ENCODE measurements around the gene NINJ1.

GRCh38 chr9:93077811-93078210 is 56.2 kb downstream of the NINJ1 start:
- TF ChIP-seq YY1 (IDR thresholded peaks at IDR 0.05; ENCODE audit: low read depth, low read length) (no peak), CHD1 (IDR thresholded peaks at IDR 0.05; ENCODE audit: low read depth, low read length) (no peak), CTCF (IDR thresholded peaks at IDR 0.05; ENCODE audit: control extremely low read depth in 1 of 3, insufficient read depth in 1 of 3, low read depth in 1 of 3, low read length in 3 of 3) (no peak), TBP (IDR thresholded peaks at IDR 0.05; ENCODE audit: low read depth, low read length) (no peak), EP300 (IDR thresholded peaks at IDR 0.05; ENCODE audit: borderline replicate concordance in 1 of 2, low read depth in 2 of 2, low read length in 2 of 2) (no peak), HDAC6 (IDR thresholded peaks at IDR 0.05; ENCODE audit: low read depth, low read length) (no peak), POLR2A (IDR thresholded peaks at IDR 0.05; ENCODE audit: control extremely low read depth in 1 of 2, low read depth in 2 of 2, low read length in 2 of 2) (no peak), RBBP5 (IDR thresholded peaks at IDR 0.05; ENCODE audit: borderline replicate concordance, low read depth, low read length) (no peak), SIN3A (conservative IDR thresholded peaks at IDR 0.05 in 1 of 2, IDR thresholded peaks at IDR 0.05 in 1 of 2; ENCODE audit: low read depth in 1 of 2, low read length in 2 of 2) (no peak), SP1 (IDR thresholded peaks at IDR 0.05; ENCODE audit: low read depth, low read length) (no peak)
- TF ChIP-seq, protein P1, sequence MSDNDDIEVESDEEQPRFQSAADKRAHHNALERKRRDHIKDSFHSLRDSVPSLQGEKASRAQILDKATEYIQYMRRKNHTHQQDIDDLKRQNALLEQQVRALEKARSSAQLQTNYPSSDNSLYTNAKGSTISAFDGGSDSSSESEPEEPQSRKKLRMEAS (IDR thresholded peaks at IDR 0.05): no peak
- TF ChIP-seq, protein P2, sequence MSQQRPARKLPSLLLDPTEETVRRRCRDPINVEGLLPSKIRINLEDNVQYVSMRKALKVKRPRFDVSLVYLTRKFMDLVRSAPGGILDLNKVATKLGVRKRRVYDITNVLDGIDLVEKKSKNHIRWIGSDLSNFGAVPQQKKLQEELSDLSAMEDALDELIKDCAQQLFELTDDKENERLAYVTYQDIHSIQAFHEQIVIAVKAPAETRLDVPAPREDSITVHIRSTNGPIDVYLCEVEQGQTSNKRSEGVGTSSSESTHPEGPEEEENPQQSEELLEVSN (IDR thresholded peaks at IDR 0.05): no peak

Measured in H1 (cell line).